ENCODE measurements around the gene ADSS1.
A peak's percentile ranks its signal among the peaks of the same experiment; 100 is the strongest.

ADSS1 gene

GRCh38 chr14:104731320-104732294 lies 7.6 kb downstream of the ADSS1 start:
- ChIA-PET POLR2A (no interaction called here), CTCF (interaction anchor here (1.6 to 1.8 kb wide), 2 partner anchors 8 to 10 kb away, joined by 4 to 6 read pairs; partner anchors contain the start of gene ADSS1)
- peak; percentile 27 for TF ChIP-seq CTCF (IDR thresholded peaks at IDR 0.05; ENCODE audit: insufficient read depth, low read length, missing control alignments)
- no peak for DNase-seq (ENCODE audit: low read depth, low spot score)
- H3K4me3 ChIP-seq (ENCODE audit: low read depth, low read length) = no peak overlapping the region

- no peak for DNase-seq (ENCODE audit: low read depth, low spot score)
- CTCF ChIA-PET = interaction anchor here (1.6 to 1.8 kb wide), 2 partner anchors 9 to 11 kb away, joined by 4 to 6 read pairs; partner anchors contain the start of gene ADSS1
- POLR2A ChIA-PET = no interaction called here
These were observed 8.4 kb downstream of the ADSS1 start for GRCh38 chr14:104732355-104732804.

GRCh38 chr14:104732931-104733681 lies 9.1 kb downstream of the ADSS1 start:
- no peak for DNase-seq (ENCODE audit: low read depth, low spot score)
- ChIA-PET CTCF (interaction anchor here (0.6 to 1.8 kb wide), 5 partner anchors 8 to 35 kb away, joined by 3 to 6 read pairs (median 4); partner anchors contain the start of gene SIVA1), POLR2A (no interaction called here)
- no peak for TF ChIP-seq CTCF (IDR thresholded peaks at IDR 0.05; ENCODE audit: insufficient read depth, low read length, missing control alignments)
- no peak overlapping the region for H3K4me3 ChIP-seq (ENCODE audit: low read depth, low read length)

More at GRCh38 chr14:104732355-104732804, 8.4 kb downstream of the ADSS1 start:
- no peak overlapping the region for H3K4me3 ChIP-seq (ENCODE audit: low read depth, low read length)
- no peak for TF ChIP-seq CTCF (IDR thresholded peaks at IDR 0.05; ENCODE audit: insufficient read depth, low read length, missing control alignments)

- no peak overlapping the region for H3K4me3 ChIP-seq (ENCODE audit: low read depth, low read length)
- DNase-seq (ENCODE audit: low read depth, low spot score) = no peak
- ChIA-PET CTCF (interaction anchor here (0.8 to 1.3 kb wide), 4 partner anchors 18 to 34 kb away, joined by 3 to 4 read pairs (median 3); partner anchors contain the start of gene SIVA1), POLR2A (no interaction called here)
- no peak for TF ChIP-seq CTCF (IDR thresholded peaks at IDR 0.05; ENCODE audit: insufficient read depth, low read length, missing control alignments)
These were observed 10.1 kb downstream of the ADSS1 start for GRCh38 chr14:104734051-104734587.

- CTCF ChIA-PET = interaction anchor here (0.8 kb wide), 1 partner anchor 34 kb away, joined by 3 read pairs; no protein-coding TSS in a partner anchor
- TF ChIP-seq CTCF (IDR thresholded peaks at IDR 0.05; ENCODE audit: insufficient read depth, low read length, missing control alignments) = no peak
- no peak for DNase-seq (ENCODE audit: low read depth, low spot score)
- H3K4me3 ChIP-seq (ENCODE audit: low read depth, low read length) = no peak overlapping the region
- POLR2A ChIA-PET = no interaction called here
These were observed 10.6 kb downstream of the ADSS1 start for GRCh38 chr14:104734601-104734990.
